MCF 10A (cell line): Measurements from ENCODE around the gene AP3S2. TPM values are rescaled to one million over a fixed set of nuclear protein-coding genes. Genes with fewer than 3 reads are reported as not detected.

Experiments used
- BruUV-seq: library from RNA; stranded (reverse); fragments of 400-500 nt; replicated peaks from 2 replicates; lab custom pipeline; 2021; lab: Mats Ljungman, UMichigan
- CTCF ChIA-PET: fragments of 300-600 bp; sonication (Branson Sonifier 250); formaldehyde crosslinking; extraction: SDS; loops from one replicate; lab custom pipeline; 2021; ENCODE audit warnings: antibody characterized with exemption, inconsistent platforms; lab: Yijun Ruan, JAX
- POLR2A ChIA-PET: fragments of 300-600, 350-650 bp; sonication (Branson Sonifier 250); formaldehyde crosslinking; extraction: SDS; loops from one replicate; lab custom pipeline; 2020; ENCODE audit warnings: antibody characterized with exemption, inconsistent platforms; lab: Yijun Ruan, JAX
- DNase-seq: peaks from one replicate; pipeline ENCODE4 v3.0.0-alpha.2; 2018; ENCODE audit not compliant: unreplicated experiment
- H3K27ac Mint-ChIP-seq: one replicate; pipeline ENCODE4 v1.8.0; 2022; ENCODE audit warnings: mild to moderate bottlenecking, low read depth, mixed read lengths; ENCODE audit not compliant: unreplicated experiment
- H3K27me3 Mint-ChIP-seq: one replicate; pipeline ENCODE4 v1.8.0; 2022; ENCODE audit warnings: mixed read lengths; ENCODE audit not compliant: insufficient read depth, unreplicated experiment
- H3K36me3 Mint-ChIP-seq: one replicate; pipeline ENCODE4 v1.8.0; 2022; ENCODE audit warnings: mild to moderate bottlenecking, moderate library complexity, mixed read lengths; ENCODE audit not compliant: insufficient read depth, unreplicated experiment
- H3K4me1 Mint-ChIP-seq: one replicate; pipeline ENCODE4 v1.8.0; 2022; ENCODE audit warnings: mixed read lengths; ENCODE audit not compliant: insufficient read depth, unreplicated experiment
- H3K4me3 Mint-ChIP-seq: one replicate; pipeline ENCODE4 v1.8.0; 2022; ENCODE audit warnings: mild to moderate bottlenecking, moderate library complexity, mixed read lengths; ENCODE audit not compliant: unreplicated experiment
- H3K9me3 Mint-ChIP-seq: one replicate; pipeline ENCODE4 v1.8.0; 2022; ENCODE audit warnings: mixed read lengths; ENCODE audit not compliant: unreplicated experiment
- CTCF ChIP-seq: fragments of 200-600 bp; IDR thresholded peaks from one replicate; pipeline ENCODE4 v1.8.0; 2022; ENCODE audit warnings: antibody characterized with exemption, mild to moderate bottlenecking; ENCODE audit not compliant: unreplicated experiment
- intact Hi-C: fragments of 100-400 bp; cut with micrococcal nuclease; formaldehyde crosslinking; loops from 2 replicates; pipeline ENCODE4 v1.14.1; 2022
- total RNA-seq: library from RNA; stranded (reverse); gene quantifications from 2 replicates; pipeline ENCODE4 v1.2.3, GENCODE V29; 2022

Gene AP3S2
- total RNA-seq, 1 experiment from 2014 or later = 38.4 TPM

- POLR2A ChIA-PET = interaction anchor here (0.9 to 2.0 kb wide), 7 partner anchors 8 to 47 kb away, joined by 3 to 6 read pairs (median 4); partner anchors contain the start of gene ANPEP
- CTCF ChIA-PET = interaction anchor here (0.6 to 2.3 kb wide), 10 partner anchors 11 to 170 kb away, joined by 3 to 12 read pairs (median 3); no protein-coding TSS in a partner anchor
- peaks cover 46% of the 10 kb centered on the region for H3K4me1 Mint-ChIP-seq
- H3K27ac Mint-ChIP-seq = peak overlapping the region; percentile 24
- no TSS peak for BruUV-seq
- no peaks in the 10 kb centered on the region for H3K27me3 Mint-ChIP-seq
- DNase-seq = peak; percentile 69
- TF ChIP-seq CTCF = no peak
- no peaks in the 10 kb centered on the region for H3K9me3 Mint-ChIP-seq
- no peak overlapping the region for H3K4me3 Mint-ChIP-seq
- H3K36me3 Mint-ChIP-seq = peaks cover 26% of the 10 kb centered on the region
- intact Hi-C loops = no loop called here
These were observed 65.3 kb downstream of the AP3S2 start for GRCh38 chr15:89828281-89829145.

DNA sequence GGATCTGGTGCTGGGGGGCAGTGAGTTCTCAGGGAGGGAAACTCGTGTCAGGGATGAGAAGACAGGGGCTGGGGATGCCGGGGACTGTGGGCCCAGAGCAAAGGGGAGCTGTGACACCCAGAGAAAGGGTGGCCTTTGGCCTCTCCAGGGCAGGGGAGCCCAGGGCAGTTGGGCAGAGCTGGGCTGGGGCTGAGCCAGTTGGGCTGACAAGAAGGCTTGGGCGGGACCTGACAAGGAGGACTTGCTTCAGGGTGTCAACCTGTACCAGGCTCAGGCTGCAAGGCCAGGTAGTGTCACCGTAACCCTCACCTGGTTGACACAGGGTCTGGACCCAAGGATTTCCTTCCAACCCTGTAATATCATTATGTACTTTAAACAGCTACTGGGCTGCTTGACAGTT, 66.0 kb downstream of the AP3S2 start:
- no peak for TF ChIP-seq CTCF
- H3K36me3 Mint-ChIP-seq = peaks cover 19% of the 10 kb centered on the region
- no peak for DNase-seq
- H3K27ac Mint-ChIP-seq = peak overlapping the region; percentile 24
- H3K4me3 Mint-ChIP-seq = no peak overlapping the region
- POLR2A ChIA-PET = interaction anchor here (0.9 to 2.0 kb wide), 6 partner anchors 9 to 47 kb away, joined by 3 to 5 read pairs (median 4); partner anchors contain the start of gene ANPEP
- BruUV-seq = no TSS peak
- intact Hi-C loops = no loop called here
- no peaks in the 10 kb centered on the region for H3K27me3 Mint-ChIP-seq
- no peaks in the 10 kb centered on the region for H3K9me3 Mint-ChIP-seq
- CTCF ChIA-PET = interaction anchor here (0.6 to 2.3 kb wide), 6 partner anchors 47 to 169 kb away, joined by 3 to 12 read pairs (median 4); no protein-coding TSS in a partner anchor
- peaks cover 48% of the 10 kb centered on the region for H3K4me1 Mint-ChIP-seq

GRCh38 chr15:89826671-89827655, 66.8 kb downstream of the AP3S2 start:
- Mint-ChIP-seq H3K9me3 (no peaks in the 10 kb centered on the region), H3K4me3 (no peak overlapping the region), H3K4me1 (peaks cover 56% of the 10 kb centered on the region), H3K36me3 (peaks cover 10% of the 10 kb centered on the region), H3K27me3 (no peaks in the 10 kb centered on the region), H3K27ac (peak overlapping the region; percentile 24)
- BruUV-seq = no TSS peak
- no peak for DNase-seq
- TF ChIP-seq CTCF = no peak
- CTCF ChIA-PET = interaction anchor here (1.0 to 2.3 kb wide), 2 partner anchors 66 to 86 kb away, joined by 3 to 12 read pairs; no protein-coding TSS in a partner anchor
- POLR2A ChIA-PET = interaction anchor here (1.2 to 2.0 kb wide), 2 partner anchors 13 to 46 kb away, joined by 4 to 5 read pairs; partner anchors contain the start of gene ANPEP
- intact Hi-C loops = no loop called here
